Uterus (tissue), 4 donors: ENCODE measurements around the gene INTS11. TPM values are rescaled to one million over a fixed set of nuclear protein-coding genes. Genes with fewer than 3 reads are reported as not detected.

Experiments
- DNase-seq, 2 donors: peaks; one replicate each; pipeline ENCODE4 v3.0.0-alpha.2; 2019 to 2020
- H3K27ac ChIP-seq, 2 donors: fragments of 200-600 bp; sonication (generic); 1 replicate in 1 of 2; 2 replicates in 1 of 2; pipeline ENCODE4 v1.5.1; 2016 to 2018
- H3K27me3 ChIP-seq, 2 donors: fragments of 200-600 bp; sonication (generic); one replicate each; pipeline ENCODE4 v1.5.1; 2018 to 2019; ENCODE audit warnings: control low read depth in 1 of 2
- H3K36me3 ChIP-seq, 2 donors: fragments of 200-600 bp; sonication (generic); one replicate each; pipeline ENCODE4 v1.5.1; 2019; ENCODE audit warnings: control low read depth in 1 of 2
- H3K4me1 ChIP-seq, 2 donors: fragments of 200-600 bp; sonication (generic); one replicate each; pipeline ENCODE4 v1.5.1; 2018 to 2019; ENCODE audit warnings: control low read depth in 1 of 2
- H3K4me3 ChIP-seq, 2 donors: fragments of 200-600 bp; sonication (generic); 1 replicate in 1 of 2; 2 replicates in 1 of 2; pipeline ENCODE4 v1.5.1; 2018 to 2019; ENCODE audit warnings: mild to moderate bottlenecking in 1 of 2
- H3K9me3 ChIP-seq, 2 donors: fragments of 200-600 bp; sonication (generic); one replicate each; pipeline ENCODE4 v1.5.1; 2019; ENCODE audit warnings: control low read depth in 1 of 2
- POLR2A ChIP-seq, 2 donors: fragments of 450-650 bp; IDR thresholded peaks; one replicate each; pipeline ENCODE4 v1.6.1; 2016; ENCODE audit warnings: antibody characterized with exemption in 2 of 2, mild to moderate bottlenecking in 1 of 2, moderate library complexity in 1 of 2
- intact Hi-C: fragments of 100-400 bp; cut with DNase I; formaldehyde crosslinking; loops from one replicate; pipeline ENCODE4 v1.15.1; 2023; ENCODE audit warnings: low total_unique reads
- total RNA-seq, 4 donors: library from RNA; depleted of rRNA in 3 of 4; stranded (reverse); fragments of >200 nt in 3 of 4; gene quantifications; one replicate each; pipeline versions ENCODE4 v1.1.0 to v1.2.4, GENCODE V29; 2014 to 2023
- TF ChIP-seq, protein P1 (sequence below), 4 experiments: fragments of 200-600 bp in 2 of 4; fragments of 450-650 bp in 2 of 4; sonication (generic) in 2 of 4; IDR thresholded peaks; one replicate each; pipeline ENCODE4 v1.5.1; 2016 to 2019; ENCODE audit warnings: antibody characterized with exemption in 4 of 4, mild to moderate bottlenecking in 2 of 4, moderate library complexity in 1 of 4
- donor health status: DM: yes; HTN: yes; CAD: no.

The INTS11 gene
- total RNA-seq, 4 donors from 2014 or later = 45.6 to 277 (median 130) TPM

GRCh38 chr1:1291548-1292441, 32.7 kb downstream of the INTS11 start:
- no peaks in the 10 kb centered on the region for H3K9me3 ChIP-seq

DNA sequence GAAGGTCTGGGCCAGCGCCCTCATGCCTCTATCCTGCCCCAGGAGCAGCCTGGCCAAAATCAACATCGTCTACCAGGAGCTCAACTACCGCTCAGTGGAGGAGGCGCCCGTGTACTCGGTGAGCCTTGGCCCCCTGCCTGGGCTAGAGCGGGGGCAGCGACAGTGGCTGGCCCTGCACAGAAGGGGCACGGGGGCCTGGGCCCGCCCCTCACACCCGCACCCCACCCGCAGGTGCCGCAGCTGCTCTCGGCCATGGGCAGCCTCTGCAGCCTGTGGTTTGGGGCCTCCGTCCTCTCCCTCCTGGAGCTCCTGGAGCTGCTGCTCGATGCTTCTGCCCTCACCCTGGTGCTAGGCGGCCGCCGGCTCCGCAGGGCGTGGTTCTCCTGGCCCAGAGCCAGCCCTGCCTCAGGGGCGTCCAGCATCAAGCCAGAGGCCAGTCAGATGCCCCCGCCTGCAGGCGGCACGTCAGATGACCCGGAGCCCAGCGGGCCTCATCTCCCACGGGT, 33.4 kb downstream of the INTS11 start:
- no peaks in the 10 kb centered on the region for H3K36me3 ChIP-seq
- no peaks in the 10 kb centered on the region for H3K27me3 ChIP-seq
- DNase-seq = peak in 1 of 2 donors; percentile 44
- no peak for TF ChIP-seq POLR2A (IDR thresholded peaks at IDR 0.05)
- TF ChIP-seq, protein P1, sequence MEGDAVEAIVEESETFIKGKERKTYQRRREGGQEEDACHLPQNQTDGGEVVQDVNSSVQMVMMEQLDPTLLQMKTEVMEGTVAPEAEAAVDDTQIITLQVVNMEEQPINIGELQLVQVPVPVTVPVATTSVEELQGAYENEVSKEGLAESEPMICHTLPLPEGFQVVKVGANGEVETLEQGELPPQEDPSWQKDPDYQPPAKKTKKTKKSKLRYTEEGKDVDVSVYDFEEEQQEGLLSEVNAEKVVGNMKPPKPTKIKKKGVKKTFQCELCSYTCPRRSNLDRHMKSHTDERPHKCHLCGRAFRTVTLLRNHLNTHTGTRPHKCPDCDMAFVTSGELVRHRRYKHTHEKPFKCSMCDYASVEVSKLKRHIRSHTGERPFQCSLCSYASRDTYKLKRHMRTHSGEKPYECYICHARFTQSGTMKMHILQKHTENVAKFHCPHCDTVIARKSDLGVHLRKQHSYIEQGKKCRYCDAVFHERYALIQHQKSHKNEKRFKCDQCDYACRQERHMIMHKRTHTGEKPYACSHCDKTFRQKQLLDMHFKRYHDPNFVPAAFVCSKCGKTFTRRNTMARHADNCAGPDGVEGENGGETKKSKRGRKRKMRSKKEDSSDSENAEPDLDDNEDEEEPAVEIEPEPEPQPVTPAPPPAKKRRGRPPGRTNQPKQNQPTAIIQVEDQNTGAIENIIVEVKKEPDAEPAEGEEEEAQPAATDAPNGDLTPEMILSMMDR (IDR thresholded peaks at IDR 0.05) = no peak
- no peak overlapping the region for H3K27ac ChIP-seq
- H3K9me3 ChIP-seq = no peaks in the 10 kb centered on the region
- intact Hi-C loops = no loop called here
- no peak overlapping the region for H3K4me3 ChIP-seq
- H3K4me1 ChIP-seq = peaks cover 0 to 16% of the 10 kb centered on the region in 2 donors

More at GRCh38 chr1:1291548-1292441, 32.7 kb downstream of the INTS11 start:
- Histone ChIP-seq H3K27ac (no peak overlapping the region), H3K27me3 (no peaks in the 10 kb centered on the region), H3K36me3 (no peaks in the 10 kb centered on the region), H3K4me3 (no peak overlapping the region), H3K4me1 (peaks cover 0 to 16% of the 10 kb centered on the region in 2 donors)
- peak; percentile 68 to 70 for DNase-seq
- intact Hi-C loops = no loop called here
- TF ChIP-seq, protein P1 (IDR thresholded peaks at IDR 0.05) = peak; percentile 61 to 80 (median 70)
- TF ChIP-seq POLR2A (IDR thresholded peaks at IDR 0.05) = no peak

- Histone ChIP-seq H3K36me3 (no peaks in the 10 kb centered on the region), H3K4me3 (no peak overlapping the region), H3K4me1 (peaks cover 0 to 16% of the 10 kb centered on the region in 2 donors), H3K9me3 (no peaks in the 10 kb centered on the region), H3K27me3 (no peaks in the 10 kb centered on the region), H3K27ac (no peak overlapping the region)
- intact Hi-C loops = no loop called here
- TF ChIP-seq, protein P1 (IDR thresholded peaks at IDR 0.05) = peak; percentile 18 to 60 (median 32)
- TF ChIP-seq POLR2A (IDR thresholded peaks at IDR 0.05) = no peak
- peak in 1 of 2 donors; percentile 31 for DNase-seq
These were observed 34.2 kb downstream of the INTS11 start for GRCh38 chr1:1290238-1290731.

DNA sequence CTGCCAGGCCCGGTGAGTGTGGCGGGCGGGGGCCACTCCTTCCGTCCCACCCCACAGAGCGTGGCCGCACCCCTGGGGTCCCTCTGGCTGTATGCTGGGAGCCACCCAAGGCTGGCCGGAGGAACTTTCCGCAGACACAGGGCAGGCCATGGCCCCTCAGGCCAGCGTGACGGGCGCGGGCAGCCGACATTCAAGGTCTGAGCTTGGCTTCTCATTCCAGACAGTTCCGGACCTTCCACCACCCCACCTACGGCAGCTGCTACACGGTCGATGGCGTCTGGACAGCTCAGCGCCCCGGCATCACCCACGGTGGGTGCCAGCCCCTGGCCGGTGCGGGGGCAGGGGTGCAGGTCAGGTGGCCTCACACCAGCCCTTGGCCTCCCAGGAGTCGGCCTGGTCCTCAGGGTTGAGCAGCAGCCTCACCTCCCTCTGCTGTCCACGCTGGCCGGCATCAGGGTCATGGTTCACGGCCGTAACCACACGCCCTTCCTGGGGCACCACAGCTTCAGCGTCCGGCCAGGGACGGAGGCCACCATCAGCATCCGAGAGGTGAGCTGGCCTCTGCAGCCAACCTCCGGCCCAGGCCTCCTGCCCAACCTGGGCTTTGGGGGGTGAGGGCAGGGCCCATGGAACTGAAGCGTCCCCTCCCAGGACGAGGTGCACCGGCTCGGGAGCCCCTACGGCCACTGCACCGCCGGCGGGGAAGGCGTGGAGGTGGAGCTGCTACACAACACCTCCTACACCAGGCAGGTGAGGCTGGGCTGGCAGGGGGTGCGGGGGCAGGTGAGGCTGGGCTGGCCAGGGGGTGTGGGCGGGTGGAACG, 37.0 kb downstream of the INTS11 start:
- intact Hi-C loops = no loop called here
- H3K36me3 ChIP-seq = no peaks in the 10 kb centered on the region
- no peak overlapping the region for H3K4me3 ChIP-seq
- DNase-seq = no peak
- H3K27ac ChIP-seq = no peak overlapping the region
- TF ChIP-seq POLR2A (IDR thresholded peaks at IDR 0.05) = no peak
- TF ChIP-seq, protein P1 (IDR thresholded peaks at IDR 0.05) = no peak
- no peaks in the 10 kb centered on the region for H3K9me3 ChIP-seq
- H3K4me1 ChIP-seq = peaks cover 0 to 16% of the 10 kb centered on the region in 2 donors
- H3K27me3 ChIP-seq = no peaks in the 10 kb centered on the region
